Psoas muscle (tissue), 8 donors: ENCODE results near the gene C10orf105. TPM values are rescaled to one million over a fixed set of nuclear protein-coding genes. Genes with fewer than 3 reads are reported as not detected.

Source experiments
- ATAC-seq, 4 donors: fragments of 200-7000 bp; cut with Tn5 transposase; one replicate each; pipeline ENCODE4 v1.9.1; 2020; ENCODE audit warnings: moderate library complexity in 3 of 4, mild to moderate bottlenecking in 2 of 4
- DNase-seq, 2 donors: peaks; one replicate each; pipeline ENCODE4 v3.0.0-alpha.2; 2020
- H3K27ac ChIP-seq: fragments of 200-600 bp; one replicate; pipeline ENCODE4 v1.8.0; 2022
- H3K27me3 ChIP-seq, 3 donors: fragments of 200-600 bp in 1 of 3; one replicate each; pipeline versions ENCODE4 v1.6.1 to v1.8.0; 2013 to 2022; ENCODE audit warnings: low read length in 2 of 3, mild to moderate bottlenecking in 2 of 3, moderate library complexity in 1 of 3; ENCODE audit not compliant: insufficient read depth in 3 of 3
- H3K36me3 ChIP-seq, 2 donors: fragments of 200-600 bp in 1 of 2; one replicate each; pipeline versions ENCODE4 v1.6.1 to v1.8.0; 2013 to 2022; ENCODE audit warnings: low read depth in 1 of 2, mild to moderate bottlenecking in 1 of 2, moderate library complexity in 1 of 2; ENCODE audit not compliant: insufficient read depth in 1 of 2
- H3K4me1 ChIP-seq: fragments of 200-600 bp; one replicate; pipeline ENCODE4 v1.8.0; 2022
- H3K4me3 ChIP-seq: fragments of 200-600 bp; one replicate; pipeline ENCODE4 v1.8.0; 2022; ENCODE audit warnings: mild to moderate bottlenecking
- H3K9me3 ChIP-seq: fragments of 200-600 bp; one replicate; pipeline ENCODE4 v1.8.0; 2022
- CTCF ChIP-seq: fragments of 200-600 bp; IDR thresholded peaks from one replicate; pipeline ENCODE4 v1.8.0; 2022; ENCODE audit warnings: antibody characterized with exemption
- WGBS, 3 donors: extraction: QIAGEN DNeasy Blood & Tissue Kit; methylation state at CpG; one replicate each; pipeline versions ENCODE4 v1.1.6 to v1.1.7; 2013; 5-methylcytosine and 5-hydroxymethylcytosine counted together
- intact Hi-C, 2 donors: fragments of 100-400 bp; cut with DNase I; formaldehyde crosslinking; loops; one replicate each; pipeline versions ENCODE4 v1.11.0 to v1.14.2; 2022
- polyA plus RNA-seq, 3 donors: library from polyadenylated mRNA; stranded (reverse); fragments of 200-250 nt; gene quantifications; one replicate each; pipeline ENCODE4 v1.2.3, GENCODE V29; 2013
- total RNA-seq, 4 donors: library from RNA; stranded (reverse); fragmentation: NEBNext Ultra II Directional in 2 of 4; extraction: Animal tissue kit (Norgen Biotek cat#: 25700) in 2 of 4; gene quantifications; one replicate each; pipeline versions ENCODE4 v1.2.1 to v1.2.4, GENCODE V29; 2021 to 2023
- donor health status: healthy with polysubstance abuse.
- donor health status: DM: no; HTN: no; CAD: no; lungs with moderate emphysema.
- donor health status: Bipolar disorder and iron deficiency.
- donor health status: healthy.
- donor health status: DM: yes; HTN: yes; CAD: no.
- donor health status: DM: no; HTN: no; CAD: no.
- donor health status: DM: no; HTN: no; CAD: no.
- donor health status: DM: yes; HTN: yes; CAD: no.

C10orf105 gene
- total and polyA plus RNA-seq, 7 donors = 0.01 to 0.03 (median 0.03) TPM; not detected in 4

GRCh38 chr10:71746344-71747037 lies 26.9 kb upstream of the C10orf105 start:
- H3K27ac ChIP-seq = no peak overlapping the region
- H3K9me3 ChIP-seq = no peaks in the 10 kb centered on the region
- peaks cover 0 to 7% of the 10 kb centered on the region in 2 donors for H3K36me3 ChIP-seq
- H3K27me3 ChIP-seq = no peaks in the 10 kb centered on the region
- DNase-seq (peak in 1 of 2 donors; percentile 56), ATAC-seq (peak in 2 of 4 donors; percentile 15 to 18)
- WGBS, 3 donors = 54 to 59% (median 57%) methylated on average over 13 of the region's 13 CpGs
- intact Hi-C loops = no loop called here
- H3K4me1 ChIP-seq = peaks cover 44% of the 10 kb centered on the region
- H3K4me3 ChIP-seq = no peak overlapping the region
- no peak for TF ChIP-seq CTCF

DNA sequence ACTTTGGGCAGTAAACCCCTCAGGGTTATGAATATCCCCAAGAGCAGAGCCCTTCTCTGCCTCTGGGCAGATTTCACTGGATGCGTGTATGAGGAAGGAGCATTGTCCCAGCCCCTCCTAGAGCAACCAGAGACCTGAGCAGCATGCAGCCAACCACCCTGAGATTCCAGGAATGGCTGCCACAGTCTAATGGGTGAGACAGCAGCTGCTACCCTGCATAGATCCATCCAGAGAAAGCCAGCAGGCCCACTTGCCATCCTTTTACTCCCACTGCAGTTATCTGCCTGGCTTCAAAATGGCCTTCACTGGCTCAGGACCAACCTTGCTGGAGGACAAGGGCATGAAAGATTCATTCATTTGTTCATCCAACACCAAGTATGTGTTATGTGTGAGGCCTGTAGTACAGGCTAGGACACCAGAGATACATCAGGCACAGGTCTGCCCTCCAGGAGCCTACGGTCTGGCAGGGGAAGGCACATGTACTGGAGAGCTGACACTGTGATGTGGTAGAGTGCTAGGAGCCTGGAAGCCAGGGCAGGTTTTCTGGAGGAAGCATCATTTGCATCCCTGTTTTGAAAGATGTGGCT lies 26.2 kb upstream of the C10orf105 start:
- ATAC-seq = no peak

DNA sequence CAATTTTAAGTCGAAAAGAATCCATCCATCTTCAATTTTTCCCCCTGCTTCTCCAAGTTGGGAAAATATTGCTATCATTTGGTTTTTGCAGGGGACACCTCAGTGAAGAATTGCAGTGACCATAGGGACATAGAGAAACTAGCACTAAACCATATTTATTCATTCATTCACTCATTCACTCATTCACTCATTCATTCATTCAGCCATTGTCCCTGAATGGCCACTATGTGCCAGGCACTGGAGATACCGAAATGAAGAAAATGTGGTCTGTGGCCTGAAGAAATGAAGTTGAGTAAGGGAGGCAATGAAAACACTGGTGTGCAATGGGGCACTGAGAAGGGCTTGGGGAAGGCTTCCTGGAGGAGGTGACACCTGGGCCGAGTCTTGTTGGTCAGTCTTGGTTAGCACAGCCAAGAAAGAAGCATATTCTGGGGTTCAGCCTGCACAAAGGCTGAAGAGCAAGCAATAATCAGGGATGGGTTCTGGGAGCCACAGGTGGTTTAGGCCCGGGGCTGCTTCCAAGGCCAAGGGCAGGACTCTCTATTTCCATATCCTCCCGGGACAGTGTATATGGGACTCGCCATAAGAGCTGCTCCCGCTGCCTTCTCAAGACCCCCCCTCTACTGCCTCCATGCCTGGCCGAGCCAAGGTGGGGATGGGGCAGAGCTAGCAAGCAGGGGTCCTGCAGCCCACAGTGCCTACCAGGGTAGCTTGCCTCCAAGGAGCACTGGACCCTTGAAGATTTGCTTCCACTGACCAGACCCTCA lies 25.5 kb upstream of the C10orf105 start:
- ATAC-seq (no peak), DNase-seq (peak in 1 of 2 donors; percentile 40)
- Histone ChIP-seq H3K4me1 (peaks cover 35% of the 10 kb centered on the region), H3K27me3 (no peaks in the 10 kb centered on the region), H3K36me3 (no peaks in the 10 kb centered on the region), H3K9me3 (no peaks in the 10 kb centered on the region), H3K4me3 (no peak overlapping the region), H3K27ac (no peak overlapping the region)
- WGBS, 3 donors = 79 to 91% (median 90%) methylated on average over 8 of the region's 8 CpGs
- intact Hi-C loops = no loop called here
- TF ChIP-seq CTCF = no peak

More for the DNA sequence above, 26.2 kb upstream of the C10orf105 start:
- intact Hi-C loops = no loop called here
- H3K4me3 ChIP-seq = no peak overlapping the region
- peak in 1 of 2 donors; percentile 13 for DNase-seq
- no peak overlapping the region for H3K27ac ChIP-seq
- H3K27me3 ChIP-seq = no peaks in the 10 kb centered on the region
- no peaks in the 10 kb centered on the region for H3K9me3 ChIP-seq
- no peak for TF ChIP-seq CTCF
- H3K4me1 ChIP-seq = peaks cover 42% of the 10 kb centered on the region
- peaks cover 0 to 6% of the 10 kb centered on the region in 2 donors for H3K36me3 ChIP-seq
- 79 to 89% (median 84%) methylated on average over 2 of the region's 2 CpGs for WGBS, 3 donors

- Histone ChIP-seq H3K27ac (no peak overlapping the region), H3K4me1 (peaks cover 23% of the 10 kb centered on the region), H3K27me3 (no peaks in the 10 kb centered on the region), H3K9me3 (no peaks in the 10 kb centered on the region), H3K36me3 (no peaks in the 10 kb centered on the region), H3K4me3 (no peak overlapping the region)
- ATAC-seq (no peak), DNase-seq (peak in 1 of 2 donors; percentile 7)
- TF ChIP-seq CTCF = no peak
- 88 to 100% (median 88%) methylated on average over 1 of the region's 1 CpG for WGBS, 3 donors
- intact Hi-C loops = no loop called here
Measured at GRCh38 chr10:71743866-71744265, 24.3 kb upstream of the C10orf105 start.
